OCI-LY3 (cell line): ENCODE results near the gene SLC50A1.

ENCODE experiments used
- H2AFZ ChIP-seq: fragments of 200-600, 300-600 bp; shearing (Covaris generic); 2 replicates; pipeline ENCODE4 v1.6.0; 2014; ENCODE audit warnings: antibody characterized with exemption, low read depth, low read length
- H3K27ac ChIP-seq: fragments of 200-600, 300-600 bp; sonication (generic); 2 replicates; pipeline ENCODE4 v1.5.1; 2014; ENCODE audit warnings: mild to moderate bottlenecking, low read length, moderate library complexity, mixed read lengths
- H3K27me3 ChIP-seq: fragments of 200-600, 300-600 bp; sonication (generic); 2 replicates; pipeline ENCODE4 v1.6.1; 2014; ENCODE audit warnings: low read depth, low read length, mixed read lengths
- H3K36me3 ChIP-seq: fragments of 200-600, 300-600 bp; sonication (generic); replicated peaks from 2 replicates; pipeline ENCODE3; 2014; ENCODE audit warnings: low read depth, low read length, mixed read lengths
- H3K4me1 ChIP-seq: fragments of 300-600, 200-600 bp; sonication (generic); 2 replicates; pipeline ENCODE4 v1.6.1; 2014; ENCODE audit warnings: low read length, mixed read lengths
- H3K4me2 ChIP-seq: fragments of 200-600, 300-600 bp; sonication (generic); 2 replicates; pipeline ENCODE4 v1.6.1; 2014; ENCODE audit warnings: low read length, mixed read lengths
- H3K4me3 ChIP-seq: fragments of 300-600, 200-600 bp; sonication (generic); 2 replicates; pipeline ENCODE4 v1.5.1; 2014; ENCODE audit warnings: antibody characterized with exemption, mild to moderate bottlenecking, low read length, moderate library complexity
- H3K79me2 ChIP-seq: fragments of 300-600, 200-600 bp; shearing (Covaris generic); 2 replicates; pipeline ENCODE4 v1.6.1; 2014; ENCODE audit warnings: mild to moderate bottlenecking, low read length, mixed read lengths
- H3K9ac ChIP-seq: fragments of 300-600, 200-600 bp; shearing (Covaris generic); 2 replicates; pipeline ENCODE4 v1.6.0; 2014; ENCODE audit warnings: mild to moderate bottlenecking, low read length, moderate library complexity
- H3K9me3 ChIP-seq: fragments of 200-600, 300-600 bp; shearing (Covaris generic); 2 replicates; pipeline ENCODE4 v1.6.1; 2014; ENCODE audit warnings: low read length, mixed read lengths; ENCODE audit not compliant: insufficient read depth
- H4K20me1 ChIP-seq: fragments of 200-600, 300-600 bp; sonication (generic); 2 replicates; pipeline ENCODE4 v1.6.1; 2016; ENCODE audit warnings: low read length, mixed read lengths; ENCODE audit not compliant: insufficient read depth
- EZH2phosphoT487 ChIP-seq: fragments of 200-600 bp; shearing (Covaris generic); IDR thresholded peaks from 2 replicates; pipeline ENCODE4 v1.6.1; 2018; ENCODE audit warnings: antibody characterized with exemption, mixed run types, low read depth
- TF ChIP-seq, protein P1 (sequence below): fragments of 200-600, 300-600 bp; sonication (generic); IDR thresholded peaks from 2 replicates; pipeline ENCODE4 v1.5.1; 2014; ENCODE audit warnings: antibody characterized with exemption, low read length, low read depth

The SLC50A1 gene

DNA sequence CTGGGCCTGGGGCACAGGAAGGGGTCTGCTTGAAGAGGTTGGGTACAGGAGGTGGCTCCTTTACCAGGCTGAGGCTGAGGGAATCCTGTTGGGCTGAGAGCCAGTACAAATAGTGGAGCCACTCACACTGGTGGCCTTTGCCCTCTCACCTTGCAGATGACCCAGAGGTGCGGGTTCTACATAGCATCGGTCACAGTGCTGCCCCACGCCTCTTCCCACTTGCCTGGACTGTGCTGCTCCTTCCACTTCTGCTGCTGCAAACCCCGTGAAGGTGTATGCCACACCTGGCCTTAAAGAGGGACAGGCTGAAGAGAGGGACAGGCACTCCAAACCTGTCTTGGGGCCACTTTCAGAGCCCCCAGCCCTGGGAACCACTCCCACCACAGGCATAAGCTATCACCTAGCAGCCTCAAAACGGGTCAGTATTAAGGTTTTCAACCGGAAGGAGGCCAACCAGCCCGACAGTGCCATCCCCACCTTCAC, 1.8 kb upstream of the SLC50A1 start:
- Histone ChIP-seq H3K4me3 (no peak overlapping the region), H2AFZ (no peak overlapping the region), H3K9ac (no peak overlapping the region), H3K79me2 (peaks cover 28% of the 10 kb centered on the region), H3K4me1 (peaks cover 17% of the 10 kb centered on the region), H3K27me3 (peaks cover 3% of the 10 kb centered on the region; the same call in 1 of the 2 replicates), H3K27ac (no peak overlapping the region), H4K20me1 (no peaks in the 10 kb centered on the region), H3K36me3 (peaks cover 14% of the 10 kb centered on the region), H3K4me2 (no peak overlapping the region), H3K9me3 (no peaks in the 10 kb centered on the region)
- no peak for TF ChIP-seq EZH2phosphoT487
- TF ChIP-seq, protein P1, sequence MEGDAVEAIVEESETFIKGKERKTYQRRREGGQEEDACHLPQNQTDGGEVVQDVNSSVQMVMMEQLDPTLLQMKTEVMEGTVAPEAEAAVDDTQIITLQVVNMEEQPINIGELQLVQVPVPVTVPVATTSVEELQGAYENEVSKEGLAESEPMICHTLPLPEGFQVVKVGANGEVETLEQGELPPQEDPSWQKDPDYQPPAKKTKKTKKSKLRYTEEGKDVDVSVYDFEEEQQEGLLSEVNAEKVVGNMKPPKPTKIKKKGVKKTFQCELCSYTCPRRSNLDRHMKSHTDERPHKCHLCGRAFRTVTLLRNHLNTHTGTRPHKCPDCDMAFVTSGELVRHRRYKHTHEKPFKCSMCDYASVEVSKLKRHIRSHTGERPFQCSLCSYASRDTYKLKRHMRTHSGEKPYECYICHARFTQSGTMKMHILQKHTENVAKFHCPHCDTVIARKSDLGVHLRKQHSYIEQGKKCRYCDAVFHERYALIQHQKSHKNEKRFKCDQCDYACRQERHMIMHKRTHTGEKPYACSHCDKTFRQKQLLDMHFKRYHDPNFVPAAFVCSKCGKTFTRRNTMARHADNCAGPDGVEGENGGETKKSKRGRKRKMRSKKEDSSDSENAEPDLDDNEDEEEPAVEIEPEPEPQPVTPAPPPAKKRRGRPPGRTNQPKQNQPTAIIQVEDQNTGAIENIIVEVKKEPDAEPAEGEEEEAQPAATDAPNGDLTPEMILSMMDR, result no peak

DNA sequence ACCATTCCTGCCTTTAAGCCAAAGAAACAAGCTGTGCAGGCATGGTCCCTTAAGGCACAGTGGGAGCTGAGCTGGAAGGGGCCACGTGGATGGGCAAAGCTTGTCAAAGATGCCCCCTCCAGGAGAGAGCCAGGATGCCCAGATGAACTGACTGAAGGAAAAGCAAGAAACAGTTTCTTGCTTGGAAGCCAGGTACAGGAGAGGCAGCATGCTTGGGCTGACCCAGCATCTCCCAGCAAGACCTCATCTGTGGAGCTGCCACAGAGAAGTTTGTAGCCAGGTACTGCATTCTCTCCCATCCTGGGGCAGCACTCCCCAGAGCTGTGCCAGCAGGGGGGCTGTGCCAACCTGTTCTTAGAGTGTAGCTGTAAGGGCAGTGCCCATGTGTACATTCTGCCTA, 1.3 kb upstream of the SLC50A1 start:
- no peak for TF ChIP-seq EZH2phosphoT487
- TF ChIP-seq, protein P1, result no peak
- H3K27ac ChIP-seq, result no peak overlapping the region
- H3K79me2 ChIP-seq, result peaks cover 30% of the 10 kb centered on the region
- no peaks in the 10 kb centered on the region for H3K9me3 ChIP-seq
- H3K36me3 ChIP-seq, result peaks cover 14% of the 10 kb centered on the region
- no peaks in the 10 kb centered on the region for H3K27me3 ChIP-seq
- no peaks in the 10 kb centered on the region for H4K20me1 ChIP-seq
- no peak overlapping the region for H2AFZ ChIP-seq
- H3K4me2 ChIP-seq, result peak overlapping the region; percentile 97
- H3K9ac ChIP-seq, result no peak overlapping the region
- peaks cover 17% of the 10 kb centered on the region for H3K4me1 ChIP-seq
- H3K4me3 ChIP-seq, result peak overlapping the region; percentile 92; the same call in 1 of the 2 replicates

DNA sequence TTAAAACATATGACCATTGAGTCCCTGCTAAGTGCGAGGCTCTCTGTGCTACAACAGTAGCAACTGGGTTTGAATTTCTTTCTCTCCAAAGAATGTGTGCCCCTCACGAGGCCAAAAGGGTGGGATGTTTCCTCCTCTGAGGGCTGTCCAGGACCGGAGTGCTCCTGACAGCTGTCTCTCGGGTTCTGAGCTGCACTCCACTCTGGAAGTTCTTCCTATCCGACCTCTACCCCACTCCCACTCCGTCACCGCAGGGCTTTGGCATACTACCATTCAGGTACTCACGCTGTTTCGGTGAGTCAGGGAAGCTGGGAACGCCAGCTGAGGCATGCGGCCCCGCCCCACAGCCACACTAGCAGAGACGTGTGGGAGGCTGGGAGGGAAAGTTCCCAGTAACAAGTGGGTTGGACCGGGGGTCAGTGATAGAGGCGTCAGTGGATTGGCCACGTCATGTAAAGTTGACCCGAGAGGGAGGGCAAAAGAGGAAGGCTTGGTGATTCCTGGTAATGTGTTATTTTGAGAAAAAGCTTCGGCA, 705 bp upstream of the SLC50A1 start:
- Histone ChIP-seq H3K36me3 (peaks cover 14% of the 10 kb centered on the region), H3K4me1 (peaks cover 19% of the 10 kb centered on the region), H3K27me3 (no peaks in the 10 kb centered on the region), H4K20me1 (no peaks in the 10 kb centered on the region), H3K9me3 (no peaks in the 10 kb centered on the region), H3K27ac (peak overlapping the region; percentile 61), H3K4me2 (peak overlapping the region; percentile 97), H3K4me3 (peak overlapping the region; percentile 92), H3K9ac (peak overlapping the region; percentile 97), H3K79me2 (peaks cover 37% of the 10 kb centered on the region), H2AFZ (peak overlapping the region; percentile 87; the same call in 1 of the 2 replicates)
- TF ChIP-seq EZH2phosphoT487, result no peak
- TF ChIP-seq, protein P1, result no peak

DNA sequence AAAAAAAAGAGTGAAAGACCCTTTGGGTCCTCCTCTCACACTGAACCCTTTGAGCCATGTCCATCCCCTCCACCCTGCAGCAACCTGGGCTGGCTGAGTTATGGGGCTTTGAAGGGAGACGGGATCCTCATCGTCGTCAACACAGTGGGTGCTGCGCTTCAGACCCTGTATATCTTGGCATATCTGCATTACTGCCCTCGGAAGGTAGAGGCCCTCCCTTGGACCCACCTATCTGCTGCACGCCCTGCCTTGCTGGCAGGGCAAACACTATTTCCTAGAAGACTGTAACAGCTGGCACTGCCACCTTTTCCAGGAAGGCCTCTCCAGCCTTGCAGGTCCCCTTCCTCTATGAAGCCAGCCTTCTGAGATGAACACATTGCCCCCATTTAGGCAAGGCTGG, 1.1 kb downstream of the SLC50A1 start:
- Histone ChIP-seq H3K36me3 (peaks cover 14% of the 10 kb centered on the region), H3K4me2 (peak overlapping the region; percentile 79), H3K27ac (peak overlapping the region; percentile 19), H3K27me3 (no peaks in the 10 kb centered on the region), H3K9ac (peak overlapping the region; percentile 52), H3K9me3 (no peaks in the 10 kb centered on the region), H2AFZ (no peak overlapping the region), H4K20me1 (no peaks in the 10 kb centered on the region), H3K79me2 (peaks cover 41% of the 10 kb centered on the region), H3K4me1 (peaks cover 19% of the 10 kb centered on the region), H3K4me3 (peak overlapping the region; percentile 92)
- TF ChIP-seq, protein P1, result no peak
- TF ChIP-seq EZH2phosphoT487, result no peak
